Upper lobe of left lung (tissue), 6 donors: ENCODE measurements around the gene ZNF319. TPM values are rescaled to one million over a fixed set of nuclear protein-coding genes. Genes with fewer than 3 reads are reported as not detected.

Source experiments
- ATAC-seq, 2 donors: fragments of 200-7000 bp; cut with Tn5 transposase; one replicate each; pipeline ENCODE4 v1.9.1; 2022; ENCODE audit warnings: mild to moderate bottlenecking in 2 of 2, moderate library complexity in 2 of 2; ENCODE audit not compliant: low FRiP score in 2 of 2
- DNase-seq, 2 donors: peaks; one replicate each; pipeline ENCODE4 v3.0.0-alpha.2; 2019 to 2020
- H3K27ac ChIP-seq, 4 donors: fragments of 200-600 bp; sonication (generic); one replicate each; pipeline ENCODE4 v1.5.1; 2016 to 2019
- H3K27me3 ChIP-seq, 4 donors: fragments of 200-600 bp; sonication (generic); one replicate each; pipeline ENCODE4 v1.5.1; 2017 to 2019
- H3K36me3 ChIP-seq, 4 donors: fragments of 200-600 bp; sonication (generic); one replicate each; pipeline ENCODE4 v1.5.1; 2016 to 2019
- H3K4me1 ChIP-seq, 4 donors: fragments of 200-600 bp; sonication (generic); one replicate each; pipeline ENCODE4 v1.5.1; 2018 to 2019
- H3K4me3 ChIP-seq, 4 donors: fragments of 200-600 bp; sonication (generic); one replicate each; pipeline ENCODE4 v1.5.1; 2017 to 2019; ENCODE audit warnings: mild to moderate bottlenecking in 2 of 4, moderate library complexity in 1 of 4
- H3K9me3 ChIP-seq, 4 donors: fragments of 200-600 bp; sonication (generic); one replicate each; pipeline ENCODE4 v1.5.1; 2018 to 2019
- CTCF ChIP-seq, 6 experiments: fragments of 450-650 bp in 4 of 6; fragments of 200-600 bp in 2 of 6; sonication (generic) in 2 of 6; IDR thresholded peaks; one replicate each; pipeline ENCODE4 v1.5.1; 2016 to 2019; ENCODE audit warnings: antibody characterized with exemption in 6 of 6
- EP300 ChIP-seq, 4 donors: sonication (generic); formaldehyde crosslinking; IDR thresholded peaks; one replicate each; pipeline ENCODE4 v1.5.1; 2017; ENCODE audit warnings: antibody characterized with exemption in 4 of 4, control low read depth in 2 of 4
- POLR2A ChIP-seq, 4 donors: fragments of 450-650 bp; IDR thresholded peaks; one replicate each; pipeline ENCODE4 v1.5.1; 2016 to 2017; ENCODE audit warnings: antibody characterized with exemption in 4 of 4, mild to moderate bottlenecking in 2 of 4
- POLR2AphosphoS5 ChIP-seq, 2 donors: sonication (generic); formaldehyde crosslinking; IDR thresholded peaks; one replicate each; pipeline ENCODE4 v1.5.1; 2017; ENCODE audit warnings: antibody characterized with exemption in 2 of 2
- WGBS, 2 donors: methylation state at CpG; one replicate each; pipeline ENCODE4 v1.1.5; 2017 to 2018; 5-methylcytosine and 5-hydroxymethylcytosine counted together
- total RNA-seq, 6 donors: library from RNA; depleted of rRNA in 4 of 6; stranded (reverse); fragments of >200 nt in 4 of 6; gene quantifications; one replicate each; pipeline versions ENCODE4 v1.1.0 to v1.2.1, GENCODE V29; 2016 to 2021
- donor health status: DM: no; HTN: no; CAD: no; lungs with moderate emphysema.
- donor health status: DM: no; HTN: yes; CAD: no; lungs with severe emphysema.

The ZNF319 gene
- total RNA-seq, 6 donors from 2014 or later, result 8.0 to 28.3 (median 13.3) TPM

DNA sequence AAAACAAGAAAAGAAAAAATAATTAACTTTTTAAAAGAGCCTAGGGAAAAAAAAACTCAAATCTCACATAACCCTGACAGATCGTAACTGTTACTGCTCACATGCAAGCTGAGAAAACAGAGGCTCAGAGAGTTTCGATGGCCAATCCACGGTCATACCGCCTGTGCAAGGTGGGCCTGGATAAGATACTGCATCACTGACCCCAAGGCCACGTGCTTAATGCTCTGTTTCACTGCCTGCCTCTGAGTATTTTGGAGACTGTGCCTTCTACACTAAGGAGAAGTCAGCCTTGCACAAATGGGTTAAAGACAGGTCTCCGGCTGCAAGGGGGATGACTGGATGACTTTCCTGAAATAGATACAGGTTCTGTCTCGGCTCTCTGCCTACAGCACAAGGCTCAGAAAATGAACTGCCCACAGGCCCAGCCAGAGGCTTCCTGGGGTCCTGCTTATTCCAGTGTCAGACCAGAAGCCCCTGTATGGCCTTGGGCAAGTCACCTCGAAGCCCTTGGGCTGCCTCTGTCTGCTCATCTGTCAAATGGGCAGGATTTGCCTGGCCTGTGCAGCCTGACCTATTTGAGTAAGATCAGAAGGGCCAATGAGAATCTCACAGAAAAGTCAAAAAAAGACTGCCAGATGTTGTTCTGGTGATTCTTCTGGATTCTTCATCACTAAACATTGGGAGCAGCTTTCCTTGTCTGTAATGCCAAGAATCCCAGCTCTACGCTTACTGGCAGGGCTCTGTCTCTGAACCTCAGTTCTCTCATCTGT, 55.3 kb downstream of the ZNF319 start:
- Histone ChIP-seq H3K36me3 (no peaks in the 10 kb centered on the region), H3K9me3 (no peaks in the 10 kb centered on the region), H3K4me3 (no peak overlapping the region), H3K27ac (no peak overlapping the region), H3K27me3 (no peaks in the 10 kb centered on the region), H3K4me1 (peaks cover 0 to 6% (median 0%) of the 10 kb centered on the region in 4 donors)
- no peak for DNase-seq
- no peak for ATAC-seq
- 92 to 93% methylated on average over 9 of the region's 9 CpGs for WGBS, 2 donors
- no peak for TF ChIP-seq EP300 (IDR thresholded peaks at IDR 0.05)
- no peak for TF ChIP-seq POLR2A (IDR thresholded peaks at IDR 0.05)
- no peak for TF ChIP-seq CTCF (IDR thresholded peaks at IDR 0.05)
- TF ChIP-seq POLR2AphosphoS5 (IDR thresholded peaks at IDR 0.05), result no peak

Other genes with a start within 250 kb of the ZNF319 start
- gene KIFC3, start 198.2 kb downstream of the ZNF319 start, total RNA-seq, result 100 to 1,000 TPM in 4 of 6 donors, 10 to 100 TPM in 2; 82.6 to 340 (median 110) TPM
- gene CNGB1, start 29.5 kb downstream of the ZNF319 start, total RNA-seq, result under 1 TPM in 2 of 6 donors, not detected in 4; 0.06 to 0.39 TPM
- gene USB1, start 735 bp upstream of the ZNF319 start, total RNA-seq, result 10 to 100 TPM; 32.7 to 55.5 (median 46.5) TPM
- gene MMP15, start 25.1 kb upstream of the ZNF319 start, total RNA-seq, result 10 to 100 TPM; 14.7 to 30.5 (median 25.3) TPM
- gene CFAP20, start 128.7 kb upstream of the ZNF319 start, total RNA-seq, result 10 to 100 TPM; 12.6 to 43.3 (median 26.4) TPM
- 10 to 100 TPM; 34.7 to 73.9 (median 46.1) TPM for gene CSNK2A2, start 197.4 kb upstream of the ZNF319 start, total RNA-seq